GM12892 (cell line): ENCODE data around the gene G6PD.

Experiments used
- POLR2A ChIP-seq: IDR thresholded peaks from 2 replicates; pipeline ENCODE4 v1.6.1; 2011; ENCODE audit warnings: low read depth, low read length, control low read depth
- POLR2AphosphoS5 ChIP-seq: IDR thresholded peaks from 2 replicates; pipeline ENCODE4 v1.6.1; 2011; ENCODE audit warnings: low read depth, low read length, control low read depth

DNA sequence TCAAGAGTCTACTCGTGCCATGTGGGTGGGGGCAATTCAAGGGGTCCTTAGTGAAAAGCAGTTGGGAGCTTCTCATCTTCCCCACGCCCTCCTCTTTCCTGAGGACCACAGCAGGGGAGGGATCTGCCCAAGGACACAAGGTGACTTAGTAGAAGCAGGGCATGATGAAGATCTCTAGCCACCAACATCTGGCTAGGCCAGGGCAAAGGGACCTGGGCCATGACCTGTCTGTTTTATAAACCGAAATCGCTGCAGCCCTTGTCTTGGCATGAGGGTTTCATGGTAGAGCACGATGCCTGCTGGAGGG lies 5.1 kb downstream of the G6PD start:
- no peak for TF ChIP-seq POLR2A
- no peak for TF ChIP-seq POLR2AphosphoS5
